GM18517 (cell line): ENCODE data around the gene MARCOL.
"Not testable (repeated sequence)": the region's sequence is repeated elsewhere in the genome, so short reads cannot be mapped to it uniquely, and the experiment has no call there.

Source experiments
- ATAC-seq: cut with Tn5 transposase; IDR thresholded peaks from one replicate; pipeline ENCODE4 v1.9.1; 2021; ENCODE audit warnings: mild to moderate bottlenecking, moderate library complexity; ENCODE audit not compliant: unreplicated experiment

MARCOL gene

DNA sequence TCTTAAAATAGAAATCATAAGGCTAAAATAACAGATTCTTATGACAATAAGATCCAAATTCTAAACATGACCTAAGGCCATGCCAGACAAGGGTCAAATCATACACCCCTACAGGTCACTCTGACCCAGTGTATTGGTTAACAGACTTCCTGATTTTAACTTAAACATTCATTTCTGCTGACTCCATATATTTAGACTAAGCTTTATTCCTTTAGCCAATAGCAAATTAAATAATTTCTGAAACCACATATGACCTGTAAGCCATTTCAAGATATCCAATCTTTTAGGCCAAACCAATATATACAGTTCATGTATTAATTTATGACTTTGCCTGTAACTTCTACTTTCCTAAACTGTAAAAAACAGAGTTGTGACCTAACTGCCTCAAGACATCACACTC is 22.9 kb downstream of the MARCOL start:
- ATAC-seq, result no peak

DNA sequence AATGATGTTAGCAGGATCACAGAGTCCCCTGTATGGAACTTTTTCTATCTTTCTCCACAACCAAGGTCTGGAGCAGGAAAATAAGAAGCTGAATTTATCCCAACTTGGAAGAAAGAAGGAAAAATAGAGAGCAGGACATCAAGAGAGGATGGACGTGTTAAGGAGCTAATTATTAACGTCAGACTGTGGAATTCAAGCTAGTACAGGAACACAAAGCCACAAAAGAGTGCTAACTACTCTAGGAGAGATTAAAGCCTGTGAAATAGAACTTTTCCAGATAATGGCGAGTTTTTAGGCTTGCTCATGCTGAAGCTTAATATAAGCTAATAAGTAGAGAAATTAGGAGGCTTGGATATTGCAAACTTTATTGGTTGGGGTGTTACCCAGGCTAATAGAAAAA is 29.6 kb downstream of the MARCOL start:
- no peak for ATAC-seq

DNA sequence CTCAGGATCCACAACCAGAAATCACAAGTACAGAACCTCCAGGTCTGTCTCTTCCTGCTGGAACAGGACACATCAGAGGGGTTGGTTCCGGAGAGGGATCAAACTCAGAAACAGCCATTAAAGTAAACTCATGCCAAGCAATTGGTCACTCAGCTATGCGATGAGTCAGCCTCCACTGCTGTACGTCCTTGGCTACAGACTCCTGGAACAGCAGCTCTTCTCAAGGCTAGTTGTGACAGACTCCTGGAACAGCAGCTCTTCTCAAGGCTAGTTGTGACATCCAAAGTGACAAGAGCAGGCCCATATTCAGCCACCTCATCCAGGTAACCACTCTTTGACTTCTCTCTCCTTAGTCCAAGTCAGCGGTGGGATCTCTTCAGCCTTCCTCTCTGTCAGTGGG is 30.2 kb downstream of the MARCOL start, which contains the start of gene SPINK13:
Gene SPINK13 (plus strand): TSS at position 229 of the 400 bp plus-strand sequence. CDS start 1,279 bp downstream, outside the sequence.
- no peak for ATAC-seq

GRCh38 chr5:148275129-148275528 is 36.8 kb downstream of the MARCOL start:
- ATAC-seq, result not testable (repeated sequence)

GRCh38 chr5:148280893-148281292 is 42.6 kb downstream of the MARCOL start:
- not testable (repeated sequence) for ATAC-seq

- not testable (repeated sequence) for ATAC-seq
Measured at GRCh38 chr5:148281336-148281735, 43.0 kb downstream of the MARCOL start.

- peak; percentile 57 for ATAC-seq
Measured at GRCh38 chr5:148290271-148291195, 52.2 kb downstream of the MARCOL start.
